Measurements from ENCODE around the gene ATP2C2. TPM values are rescaled to one million over a fixed set of nuclear protein-coding genes. Genes with fewer than 3 reads are reported as not detected.
A peak's percentile ranks its signal among the peaks of the same experiment; 100 is the strongest.

ATP2C2 gene
- total and polyA plus RNA-seq, 3 donors from 2014 or later = 1.1 to 5.8 (median 3.0) TPM

DNA sequence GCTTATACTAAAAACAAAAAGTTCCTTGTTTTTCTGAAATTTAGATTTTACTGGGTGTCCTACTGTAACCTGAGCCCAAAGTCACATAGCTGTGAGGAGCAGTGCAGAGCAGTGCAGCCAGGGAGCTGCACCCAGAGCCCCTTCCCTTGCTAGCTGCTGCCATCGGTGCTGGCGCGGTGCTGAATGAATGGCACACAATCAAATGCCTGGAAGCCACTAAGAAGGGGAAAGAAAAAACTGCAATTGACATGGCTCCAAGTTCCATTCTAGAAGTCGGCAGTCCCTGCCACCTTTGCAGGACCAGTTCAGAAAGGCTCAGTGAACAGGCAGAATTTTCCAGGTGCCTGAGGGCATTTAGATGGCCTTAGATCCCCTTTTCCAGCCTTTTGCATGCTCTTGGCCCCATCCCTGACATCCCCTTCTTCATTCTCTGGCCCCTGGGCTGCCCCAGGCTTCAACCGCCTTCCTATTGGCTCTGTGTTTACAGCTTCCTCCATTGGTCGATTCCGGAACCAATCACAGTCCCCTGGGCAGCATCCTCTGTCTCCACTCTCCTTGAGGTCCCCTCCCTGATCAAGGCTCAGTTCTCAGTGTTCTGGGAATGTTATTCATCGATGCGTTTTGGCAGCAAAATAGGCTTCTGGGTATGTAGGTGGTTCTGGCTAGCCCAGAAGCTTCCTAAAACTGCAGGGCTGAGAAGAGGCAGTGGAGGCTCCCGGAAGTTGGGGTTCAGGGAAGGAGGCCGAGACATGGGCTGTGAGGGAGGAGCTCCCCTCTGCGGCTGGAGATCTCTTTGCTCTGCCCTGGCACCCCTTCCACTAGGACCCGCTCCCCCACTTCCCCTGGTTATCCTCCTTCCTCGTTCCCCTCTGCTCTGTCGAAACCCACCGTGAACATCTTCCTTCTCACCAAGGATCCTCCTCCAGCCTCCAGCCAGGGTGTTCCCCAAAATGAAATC, 37.9 kb downstream of the ATP2C2 start:
- peak; percentile 34 for DNase-seq
- no peaks in the 10 kb centered on the region for H3K36me3 ChIP-seq (ENCODE audit: low read depth, missing control alignments)
- intact Hi-C loops (cut with DNase I; ENCODE audit: low total_unique reads) = no loop called here
- H3K4me1 ChIP-seq = no peaks in the 10 kb centered on the region
- no peaks in the 10 kb centered on the region for H3K27me3 ChIP-seq
- 46 to 54% methylated on average over 14 to 16 of the region's 16 CpGs for WGBS, 2 donors
- no peak overlapping the region for H3K4me3 ChIP-seq
- no peak overlapping the region for H3K27ac ChIP-seq
- H3K9me3 ChIP-seq = no peaks in the 10 kb centered on the region
- TF ChIP-seq, protein P1, sequence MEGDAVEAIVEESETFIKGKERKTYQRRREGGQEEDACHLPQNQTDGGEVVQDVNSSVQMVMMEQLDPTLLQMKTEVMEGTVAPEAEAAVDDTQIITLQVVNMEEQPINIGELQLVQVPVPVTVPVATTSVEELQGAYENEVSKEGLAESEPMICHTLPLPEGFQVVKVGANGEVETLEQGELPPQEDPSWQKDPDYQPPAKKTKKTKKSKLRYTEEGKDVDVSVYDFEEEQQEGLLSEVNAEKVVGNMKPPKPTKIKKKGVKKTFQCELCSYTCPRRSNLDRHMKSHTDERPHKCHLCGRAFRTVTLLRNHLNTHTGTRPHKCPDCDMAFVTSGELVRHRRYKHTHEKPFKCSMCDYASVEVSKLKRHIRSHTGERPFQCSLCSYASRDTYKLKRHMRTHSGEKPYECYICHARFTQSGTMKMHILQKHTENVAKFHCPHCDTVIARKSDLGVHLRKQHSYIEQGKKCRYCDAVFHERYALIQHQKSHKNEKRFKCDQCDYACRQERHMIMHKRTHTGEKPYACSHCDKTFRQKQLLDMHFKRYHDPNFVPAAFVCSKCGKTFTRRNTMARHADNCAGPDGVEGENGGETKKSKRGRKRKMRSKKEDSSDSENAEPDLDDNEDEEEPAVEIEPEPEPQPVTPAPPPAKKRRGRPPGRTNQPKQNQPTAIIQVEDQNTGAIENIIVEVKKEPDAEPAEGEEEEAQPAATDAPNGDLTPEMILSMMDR (IDR thresholded peaks at IDR 0.05) = no peak
- TF ChIP-seq POLR2A (IDR thresholded peaks at IDR 0.05) = no peak

DNA sequence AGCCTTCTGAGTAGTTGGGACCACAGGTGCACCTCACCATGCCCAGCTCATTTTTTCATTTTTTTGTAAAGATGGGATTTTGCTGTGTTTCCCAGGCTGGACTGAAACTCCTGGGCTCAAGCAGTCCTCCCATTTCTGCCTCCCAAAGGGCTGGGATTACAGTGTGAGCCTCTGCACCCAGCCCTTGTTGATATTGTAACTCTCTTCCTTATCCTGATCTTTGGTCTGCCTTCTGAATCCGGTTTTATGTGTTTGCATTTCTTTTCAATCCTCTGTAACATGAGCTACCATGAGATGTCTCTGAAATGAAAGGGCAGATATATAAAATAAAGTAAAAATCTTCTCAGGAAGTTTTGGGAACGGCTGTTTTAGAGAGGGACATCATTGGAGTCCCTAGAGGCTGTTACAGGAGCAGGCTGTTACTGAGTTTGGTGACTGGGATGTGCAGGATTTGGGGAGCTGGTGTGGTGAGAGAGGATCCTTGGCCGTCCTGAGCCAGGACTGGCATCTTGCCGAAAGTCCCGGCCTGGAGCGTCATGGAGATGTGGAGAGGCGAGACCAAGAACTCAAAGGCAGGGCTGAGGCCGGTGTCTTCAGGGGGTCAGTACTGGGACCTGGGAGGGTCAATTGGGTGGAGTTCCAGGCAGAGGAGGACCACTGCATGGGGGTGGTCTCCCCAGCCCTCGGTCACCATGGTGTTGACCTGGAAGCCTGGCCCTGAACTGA, 39.4 kb downstream of the ATP2C2 start:
- no peaks in the 10 kb centered on the region for H3K36me3 ChIP-seq (ENCODE audit: low read depth, missing control alignments)
- no peaks in the 10 kb centered on the region for H3K9me3 ChIP-seq
- no peak for DNase-seq
- no peaks in the 10 kb centered on the region for H3K27me3 ChIP-seq
- H3K27ac ChIP-seq = no peak overlapping the region
- no peak overlapping the region for H3K4me3 ChIP-seq
- intact Hi-C loops (cut with DNase I; ENCODE audit: low total_unique reads) = no loop called here
- WGBS, 2 donors = 84 to 85% methylated on average over 8 to 9 of the region's 9 CpGs
- no peak for TF ChIP-seq POLR2A (IDR thresholded peaks at IDR 0.05)
- TF ChIP-seq, protein P1 (IDR thresholded peaks at IDR 0.05) = no peak
- no peaks in the 10 kb centered on the region for H3K4me1 ChIP-seq

DNA sequence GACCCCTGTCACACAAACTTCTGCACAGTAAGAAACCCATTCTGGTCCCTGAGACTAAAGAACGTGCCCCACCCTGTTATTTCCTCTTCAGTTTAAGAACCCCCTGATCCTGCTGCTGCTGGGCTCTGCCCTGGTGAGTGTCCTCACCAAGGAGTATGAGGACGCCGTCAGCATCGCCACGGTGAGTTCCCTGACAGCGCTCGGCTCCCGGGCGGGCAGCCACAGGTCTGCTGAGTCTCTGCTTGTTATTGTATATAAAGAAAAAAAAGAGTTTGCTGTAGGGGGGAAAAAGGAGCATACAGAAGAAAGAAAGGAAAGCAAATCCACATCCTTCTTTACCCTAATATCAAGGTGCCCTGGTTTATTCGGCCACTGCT, 40.0 kb downstream of the ATP2C2 start:
- intact Hi-C loops (cut with DNase I; ENCODE audit: low total_unique reads) = no loop called here
- H3K27me3 ChIP-seq = no peaks in the 10 kb centered on the region
- no peaks in the 10 kb centered on the region for H3K36me3 ChIP-seq (ENCODE audit: low read depth, missing control alignments)
- no peaks in the 10 kb centered on the region for H3K4me1 ChIP-seq
- no peak overlapping the region for H3K27ac ChIP-seq
- H3K4me3 ChIP-seq = no peak overlapping the region
- no peak for TF ChIP-seq POLR2A (IDR thresholded peaks at IDR 0.05)
- TF ChIP-seq, protein P1 (IDR thresholded peaks at IDR 0.05) = no peak
- WGBS, 2 donors = 92 to 96% methylated on average over 5 to 10 of the region's 10 CpGs
- no peaks in the 10 kb centered on the region for H3K9me3 ChIP-seq
- DNase-seq = no peak

DNA sequence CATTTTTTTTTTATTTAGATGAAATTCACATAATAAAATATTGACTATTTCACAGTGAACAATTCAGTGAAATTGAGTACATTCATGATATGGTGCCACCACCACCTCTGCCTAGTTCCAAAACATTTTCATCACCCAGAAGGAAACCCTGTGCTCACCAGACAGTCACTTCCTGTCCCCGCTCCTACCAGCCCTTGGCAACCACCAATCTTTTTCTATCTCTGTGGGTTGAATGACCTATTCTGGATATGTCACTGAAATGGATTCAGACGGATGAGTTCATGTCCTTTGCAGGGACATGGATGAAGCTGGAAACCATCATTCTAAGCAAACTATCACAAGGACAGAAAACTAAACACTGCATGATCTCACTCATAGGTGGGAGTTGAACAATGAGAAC, 40.5 kb downstream of the ATP2C2 start:
- no peaks in the 10 kb centered on the region for H3K36me3 ChIP-seq (ENCODE audit: low read depth, missing control alignments)
- 86 to 90% methylated on average over 2 of the region's 2 CpGs for WGBS, 2 donors
- no peak for DNase-seq
- no peaks in the 10 kb centered on the region for H3K27me3 ChIP-seq
- H3K4me3 ChIP-seq = no peak overlapping the region
- intact Hi-C loops (cut with DNase I; ENCODE audit: low total_unique reads) = no loop called here
- no peaks in the 10 kb centered on the region for H3K9me3 ChIP-seq
- H3K27ac ChIP-seq = no peak overlapping the region
- no peaks in the 10 kb centered on the region for H3K4me1 ChIP-seq
- TF ChIP-seq POLR2A (IDR thresholded peaks at IDR 0.05) = no peak
- TF ChIP-seq, protein P1 (IDR thresholded peaks at IDR 0.05) = no peak
